Measurements from ENCODE around the gene PITPNM3. TPM values are rescaled to one million over a fixed set of nuclear protein-coding genes. Genes with fewer than 3 reads are reported as not detected.

The PITPNM3 gene
- total RNA-seq, 4 donors from 2014 or later = 23.3 to 87.7 (median 47.8) TPM

- Histone ChIP-seq H3K9me3 (no peaks in the 10 kb centered on the region), H3K36me3 (peaks cover 0 to 20% of the 10 kb centered on the region in 2 donors), H3K27me3 (peaks cover 5% of the 10 kb centered on the region), H3K4me1 (peaks cover 0 to 29% (median 0%) of the 10 kb centered on the region in 3 donors), H3K4me3 (no peak overlapping the region), H3K27ac (no peak overlapping the region)
- WGBS, 2 donors (ENCODE audit: low coverage in 1 of 2) = 62 to 100% methylated on average over 1 to 2 of the region's 14 CpGs
- ATAC-seq = no peak
- TF ChIP-seq POLR2AphosphoS5 (IDR thresholded peaks at IDR 0.05) = no peak
- no peak for TF ChIP-seq POLR2A (IDR thresholded peaks at IDR 0.05)
- no peak for TF ChIP-seq EP300 (IDR thresholded peaks at IDR 0.05)
- no peak for TF ChIP-seq CTCF (IDR thresholded peaks at IDR 0.05)
Observed at GRCh38 chr17:6453279-6454024, 102.9 kb downstream of the PITPNM3 start.

DNA sequence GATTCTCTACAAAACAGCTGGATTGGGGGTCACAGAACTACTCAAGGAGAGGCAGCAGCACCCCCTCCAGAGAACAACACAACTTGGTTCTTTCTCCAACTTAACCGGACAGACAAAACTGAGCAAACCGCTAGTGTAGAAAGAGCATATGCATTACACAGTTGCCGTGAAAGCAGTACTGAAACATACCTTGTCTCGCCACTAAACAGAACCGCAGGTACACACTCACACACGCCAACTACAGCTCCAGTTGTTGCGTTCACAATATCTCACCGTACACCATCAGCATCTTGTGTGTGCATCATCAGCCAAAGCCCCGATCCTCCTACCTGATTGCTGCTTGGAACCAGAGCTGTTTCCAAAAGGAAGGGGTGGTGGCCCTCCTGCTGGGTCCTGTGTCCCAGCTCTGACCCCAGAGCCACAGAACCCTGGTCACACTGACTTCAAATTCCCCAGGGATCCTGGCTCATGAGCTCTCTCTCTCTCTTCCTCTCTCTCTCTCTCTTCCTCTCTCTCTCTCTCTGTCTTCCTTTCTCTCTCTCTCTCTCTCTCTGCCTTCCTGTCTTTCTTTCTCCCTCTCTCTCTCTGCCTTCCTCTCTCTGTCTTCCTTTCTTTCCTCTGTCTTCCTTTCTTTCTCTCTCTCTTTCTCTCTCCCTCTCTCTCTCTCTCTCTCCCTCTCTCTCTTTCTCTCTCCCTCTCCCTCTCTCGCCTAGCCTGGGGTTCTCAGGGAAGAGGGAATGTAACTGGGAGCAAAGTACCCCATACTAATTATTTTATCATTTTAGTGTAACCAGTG lies 103.7 kb downstream of the PITPNM3 start:
- no peak overlapping the region for H3K4me3 ChIP-seq
- no peak for ATAC-seq
- TF ChIP-seq POLR2A (IDR thresholded peaks at IDR 0.05) = no peak
- no peak for TF ChIP-seq EP300 (IDR thresholded peaks at IDR 0.05)
- no peak for TF ChIP-seq POLR2AphosphoS5 (IDR thresholded peaks at IDR 0.05)
- no peak for TF ChIP-seq CTCF (IDR thresholded peaks at IDR 0.05)
- no peaks in the 10 kb centered on the region for H3K9me3 ChIP-seq
- H3K36me3 ChIP-seq = peaks cover 0 to 20% of the 10 kb centered on the region in 2 donors
- H3K27ac ChIP-seq = no peak overlapping the region
- WGBS, 2 donors (ENCODE audit: low coverage in 1 of 2) = 71 to 88% methylated on average over 8 to 9 of the region's 10 CpGs
- peaks cover 5% of the 10 kb centered on the region for H3K27me3 ChIP-seq
- peaks cover 0 to 22% (median 0%) of the 10 kb centered on the region in 3 donors for H3K4me1 ChIP-seq

DNA sequence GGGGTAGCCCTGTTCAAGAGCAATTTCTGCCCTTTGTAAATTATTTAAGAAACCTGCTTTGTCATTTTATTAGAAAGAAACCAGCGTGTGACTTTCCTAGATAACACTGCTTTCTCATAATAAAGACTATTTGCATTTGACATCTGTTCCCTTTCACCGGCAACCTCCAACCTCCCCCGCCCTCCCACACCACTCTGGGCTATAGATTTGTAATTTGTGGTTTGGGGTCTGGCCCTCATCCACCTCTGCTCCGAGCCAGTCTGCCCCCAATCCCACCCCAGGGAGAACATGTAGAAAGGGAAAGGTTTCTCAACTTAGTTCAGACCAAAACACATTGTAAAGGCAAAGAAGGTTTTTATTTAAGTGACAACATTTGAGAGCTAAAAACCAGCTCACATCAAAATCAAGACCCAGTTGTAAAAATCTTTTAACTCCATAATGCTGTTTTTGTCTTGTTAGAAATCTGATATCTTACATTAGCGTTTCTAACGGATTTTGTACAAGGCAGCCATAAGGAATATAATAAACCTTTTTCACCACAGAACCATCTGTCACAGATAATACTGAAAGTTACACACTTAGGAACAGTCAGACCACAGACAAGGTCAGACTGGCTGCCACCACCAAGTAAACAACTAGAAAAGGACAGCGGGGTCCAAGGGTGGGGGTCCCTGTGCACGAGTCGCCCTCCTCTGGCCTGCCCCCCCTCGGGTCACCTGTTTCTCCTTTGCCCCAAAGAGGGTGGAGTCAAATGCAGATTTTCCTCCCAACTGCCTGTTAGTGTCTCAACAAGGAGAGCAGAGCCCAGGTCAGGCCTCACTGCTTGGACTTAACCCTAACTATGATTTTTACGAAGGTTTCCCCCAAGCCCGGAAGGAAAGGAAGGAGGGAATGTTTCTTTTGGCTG lies 105.2 kb downstream of the PITPNM3 start:
- peaks cover 0 to 11% (median 0%) of the 10 kb centered on the region in 3 donors for H3K4me1 ChIP-seq
- ATAC-seq = no peak
- H3K9me3 ChIP-seq = no peaks in the 10 kb centered on the region
- peaks cover 5% of the 10 kb centered on the region for H3K27me3 ChIP-seq
- H3K4me3 ChIP-seq = no peak overlapping the region
- peaks cover 0 to 20% of the 10 kb centered on the region in 2 donors for H3K36me3 ChIP-seq
- TF ChIP-seq EP300 (IDR thresholded peaks at IDR 0.05) (no peak), CTCF (IDR thresholded peaks at IDR 0.05) (no peak), POLR2AphosphoS5 (IDR thresholded peaks at IDR 0.05) (no peak), POLR2A (IDR thresholded peaks at IDR 0.05) (no peak)
- H3K27ac ChIP-seq = no peak overlapping the region
- WGBS, 2 donors (ENCODE audit: low coverage in 1 of 2) = 43 to 54% methylated on average over 6 to 10 of the region's 12 CpGs

- H3K36me3 ChIP-seq = peaks cover 0 to 10% of the 10 kb centered on the region in 2 donors
- H3K4me1 ChIP-seq = peaks cover 0 to 7% (median 4%) of the 10 kb centered on the region in 3 donors
- H3K27me3 ChIP-seq = no peaks in the 10 kb centered on the region
- no peak overlapping the region for H3K27ac ChIP-seq
- H3K4me3 ChIP-seq = no peak overlapping the region
- H3K9me3 ChIP-seq = no peaks in the 10 kb centered on the region
- TF ChIP-seq POLR2AphosphoS5 (IDR thresholded peaks at IDR 0.05) (no peak), CTCF (IDR thresholded peaks at IDR 0.05) (no peak), EP300 (IDR thresholded peaks at IDR 0.05) (no peak), POLR2A (IDR thresholded peaks at IDR 0.05) (no peak)
- ATAC-seq = no peak
- 60 to 100% methylated on average over 1 to 4 of the region's 6 CpGs for WGBS, 2 donors (ENCODE audit: low coverage in 1 of 2)
Observed at GRCh38 chr17:6449307-6449706, 107.0 kb downstream of the PITPNM3 start.

Measured in gastroesophageal sphincter (tissue), 4 donors.